HepG2 (cell line): ENCODE data around the gene TMEM222. TPM values are rescaled to one million over a fixed set of nuclear protein-coding genes. Genes with fewer than 3 reads are reported as not detected.

Source experiments
- AGO1 ChIP-seq: fragments of 200-400 bp; formaldehyde crosslinking; IDR thresholded peaks from 2 replicates; pipeline ENCODE4 v1.6.1; 2017; ENCODE audit warnings: mild to moderate bottlenecking, low read depth, low read length, moderate library complexity; ENCODE audit not compliant: poor library complexity, severe bottlenecking
- NFE2 ChIP-seq: sonication (generic); formaldehyde crosslinking; IDR thresholded peaks from 2 replicates; pipeline ENCODE4 v1.4.0; 2020; ENCODE audit warnings: missing genetic modification reagents
- POLR2G ChIP-seq: fragments of 200-400 bp; formaldehyde crosslinking; IDR thresholded peaks from 2 replicates; pipeline ENCODE4 v1.6.1; 2018; ENCODE audit warnings: mild to moderate bottlenecking, low read depth, low read length, moderate library complexity
- RAD51 ChIP-seq: fragments of 450-650 bp; IDR thresholded peaks from 2 replicates; pipeline ENCODE4 v1.6.1; 2016; ENCODE audit warnings: borderline replicate concordance
- SAP130 ChIP-seq: IDR thresholded peaks from 2 replicates; pipeline ENCODE4 v1.6.1; 2016; ENCODE audit warnings: low read depth
- SNRNP70 ChIP-seq: fragments of 200-400 bp; formaldehyde crosslinking; IDR thresholded peaks from 2 replicates; pipeline ENCODE4 v1.6.1; 2017; ENCODE audit warnings: mild to moderate bottlenecking, low read depth, low read length, moderate library complexity
- ZMAT3 ChIP-seq: sonication (generic); formaldehyde crosslinking; conservative IDR thresholded peaks from 2 replicates; pipeline ENCODE4 v1.7.0; 2021; ENCODE audit warnings: missing genetic modification reagents
- ZMYM2 ChIP-seq: sonication (generic); formaldehyde crosslinking; IDR thresholded peaks from 2 replicates; pipeline ENCODE4 v1.8.0; 2022; ENCODE audit warnings: mild to moderate bottlenecking, missing genetic modification reagents
- ZNF207 ChIP-seq: fragments of 450-650 bp; IDR thresholded peaks from 2 replicates; pipeline ENCODE4 v1.6.1; 2016; ENCODE audit warnings: antibody characterized with exemption, borderline replicate concordance
- ZNF7 ChIP-seq: IDR thresholded peaks from 2 replicates; pipeline ENCODE4 v1.6.1; 2016; ENCODE audit warnings: missing biosample characterization, missing genetic modification reagents
- polyA plus RNA-seq, 8 experiments: library from polyadenylated mRNA; depleted of rRNA in 3 of 8; stranded (reverse) in 7 of 8; unstranded in 1 of 8; fragments of >200 nt; fragmentation: Illumina TruSeq in 4 of 8; extraction: Trizol in 4 of 8; gene quantifications; 2 replicates each; pipeline versions ENCODE4 v1.2.1 to v1.2.3, GENCODE V29; 2011 to 2016; ENCODE audit warnings: low read depth in 4 of 8, missing spikeins in 1 of 8, mixed read lengths in 1 of 8; ENCODE audit not compliant: insufficient read depth in 1 of 8
- total RNA-seq, 5 experiments: library from RNA; depleted of rRNA; stranded (reverse); fragments of >200 nt; fragmentation: Illumina TruSeq; extraction: Trizol; gene quantifications; 2 replicates each; pipeline ENCODE4 v1.2.3, GENCODE V29; 2016; ENCODE audit warnings: low read depth in 1 of 5
- TF ChIP-seq, protein P1 (sequence below): sonication (generic); formaldehyde crosslinking; IDR thresholded peaks from 2 replicates; pipeline ENCODE4 v1.4.0; 2020; ENCODE audit warnings: missing genetic modification reagents, borderline replicate concordance
- TF ChIP-seq, protein P2 (sequence below): sonication (generic); formaldehyde crosslinking; IDR thresholded peaks from 2 replicates; pipeline ENCODE4 v1.5.0; 2020; ENCODE audit warnings: missing genetic modification reagents
- TF ChIP-seq, protein P3 (sequence below): sonication (generic); formaldehyde crosslinking; IDR thresholded peaks from 2 replicates; pipeline ENCODE4 v1.4.0; 2020; ENCODE audit warnings: missing genetic modification reagents
- TF ChIP-seq, protein P4 (sequence below): sonication (generic); formaldehyde crosslinking; IDR thresholded peaks from 2 replicates; pipeline ENCODE4 v1.4.0; 2020; ENCODE audit warnings: missing genetic modification reagents, borderline replicate concordance
- TF ChIP-seq, protein P5 (sequence below), 2 experiments: IDR thresholded peaks; 2 replicates each; pipeline ENCODE4 v1.6.1; 2011 to 2012; ENCODE audit warnings: low read length in 2 of 2, borderline replicate concordance in 1 of 2, low read depth in 1 of 2, mild to moderate bottlenecking in 1 of 2, moderate library complexity in 1 of 2

The TMEM222 gene
- total and polyA plus RNA-seq, 2 of the 13 experiments (the other 11 are each of a cell fraction or from before 2014, with no cell fraction given) = 22.7 to 29.6 TPM

DNA sequence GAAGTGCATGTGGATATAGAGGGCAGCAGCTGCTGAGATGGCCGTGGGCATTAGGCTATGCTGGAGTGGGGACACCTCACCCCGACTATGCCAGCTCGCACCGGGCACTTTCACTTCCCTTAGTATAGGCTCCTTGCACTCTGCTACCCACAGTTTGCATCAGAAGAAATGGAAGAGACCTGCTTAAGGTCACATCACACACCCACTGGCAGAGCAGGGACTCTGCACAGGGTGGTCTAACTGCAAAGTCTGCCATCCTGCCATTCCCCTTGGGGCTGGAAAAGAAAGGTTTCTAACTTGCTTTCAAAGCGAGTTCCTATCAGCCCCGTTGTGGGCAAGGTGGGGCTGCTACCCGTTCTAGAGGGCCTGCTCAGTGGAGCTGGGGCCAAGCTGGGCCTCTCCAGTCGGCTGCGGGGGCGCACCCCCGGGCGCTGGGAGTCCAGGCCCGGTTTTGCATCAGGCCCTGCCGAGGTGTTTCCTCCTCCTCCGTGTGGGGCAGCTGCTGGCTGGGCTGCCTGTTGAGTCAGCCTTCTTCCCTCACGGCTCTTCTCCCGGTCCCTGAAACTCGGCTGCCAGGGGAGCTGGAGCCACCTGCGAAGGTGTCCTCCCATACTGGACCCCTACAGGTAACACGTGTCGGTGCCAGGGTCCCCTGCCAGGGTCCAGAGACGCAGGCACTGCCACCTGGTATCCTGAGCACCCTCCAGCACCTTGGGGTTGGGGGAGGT is 19.7 kb downstream of the TMEM222 start, which contains the start of gene SYTL1 (continued):
- TF ChIP-seq, protein P1, sequence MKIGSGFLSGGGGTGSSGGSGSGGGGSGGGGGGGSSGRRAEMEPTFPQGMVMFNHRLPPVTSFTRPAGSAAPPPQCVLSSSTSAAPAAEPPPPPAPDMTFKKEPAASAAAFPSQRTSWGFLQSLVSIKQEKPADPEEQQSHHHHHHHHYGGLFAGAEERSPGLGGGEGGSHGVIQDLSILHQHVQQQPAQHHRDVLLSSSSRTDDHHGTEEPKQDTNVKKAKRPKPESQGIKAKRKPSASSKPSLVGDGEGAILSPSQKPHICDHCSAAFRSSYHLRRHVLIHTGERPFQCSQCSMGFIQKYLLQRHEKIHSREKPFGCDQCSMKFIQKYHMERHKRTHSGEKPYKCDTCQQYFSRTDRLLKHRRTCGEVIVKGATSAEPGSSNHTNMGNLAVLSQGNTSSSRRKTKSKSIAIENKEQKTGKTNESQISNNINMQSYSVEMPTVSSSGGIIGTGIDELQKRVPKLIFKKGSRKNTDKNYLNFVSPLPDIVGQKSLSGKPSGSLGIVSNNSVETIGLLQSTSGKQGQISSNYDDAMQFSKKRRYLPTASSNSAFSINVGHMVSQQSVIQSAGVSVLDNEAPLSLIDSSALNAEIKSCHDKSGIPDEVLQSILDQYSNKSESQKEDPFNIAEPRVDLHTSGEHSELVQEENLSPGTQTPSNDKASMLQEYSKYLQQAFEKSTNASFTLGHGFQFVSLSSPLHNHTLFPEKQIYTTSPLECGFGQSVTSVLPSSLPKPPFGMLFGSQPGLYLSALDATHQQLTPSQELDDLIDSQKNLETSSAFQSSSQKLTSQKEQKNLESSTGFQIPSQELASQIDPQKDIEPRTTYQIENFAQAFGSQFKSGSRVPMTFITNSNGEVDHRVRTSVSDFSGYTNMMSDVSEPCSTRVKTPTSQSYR (CRISPR knock-in tag) = no peak
- TF ChIP-seq ZNF207 = no peak
- peak; percentile 63 for TF ChIP-seq AGO1
- peak; percentile 61 for TF ChIP-seq POLR2G
- TF ChIP-seq, protein P2, sequence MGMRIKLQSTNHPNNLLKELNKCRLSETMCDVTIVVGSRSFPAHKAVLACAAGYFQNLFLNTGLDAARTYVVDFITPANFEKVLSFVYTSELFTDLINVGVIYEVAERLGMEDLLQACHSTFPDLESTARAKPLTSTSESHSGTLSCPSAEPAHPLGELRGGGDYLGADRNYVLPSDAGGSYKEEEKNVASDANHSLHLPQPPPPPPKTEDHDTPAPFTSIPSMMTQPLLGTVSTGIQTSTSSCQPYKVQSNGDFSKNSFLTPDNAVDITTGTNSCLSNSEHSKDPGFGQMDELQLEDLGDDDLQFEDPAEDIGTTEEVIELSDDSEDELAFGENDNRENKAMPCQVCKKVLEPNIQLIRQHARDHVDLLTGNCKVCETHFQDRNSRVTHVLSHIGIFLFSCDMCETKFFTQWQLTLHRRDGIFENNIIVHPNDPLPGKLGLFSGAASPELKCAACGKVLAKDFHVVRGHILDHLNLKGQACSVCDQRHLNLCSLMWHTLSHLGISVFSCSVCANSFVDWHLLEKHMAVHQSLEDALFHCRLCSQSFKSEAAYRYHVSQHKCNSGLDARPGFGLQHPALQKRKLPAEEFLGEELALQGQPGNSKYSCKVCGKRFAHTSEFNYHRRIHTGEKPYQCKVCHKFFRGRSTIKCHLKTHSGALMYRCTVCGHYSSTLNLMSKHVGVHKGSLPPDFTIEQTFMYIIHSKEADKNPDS (CRISPR knock-in tag) = no peak
- TF ChIP-seq RAD51 = no peak
- TF ChIP-seq SAP130 = peak; percentile 81
- TF ChIP-seq NFE2 (CRISPR knock-in tag) = no peak
- TF ChIP-seq, protein P3, sequence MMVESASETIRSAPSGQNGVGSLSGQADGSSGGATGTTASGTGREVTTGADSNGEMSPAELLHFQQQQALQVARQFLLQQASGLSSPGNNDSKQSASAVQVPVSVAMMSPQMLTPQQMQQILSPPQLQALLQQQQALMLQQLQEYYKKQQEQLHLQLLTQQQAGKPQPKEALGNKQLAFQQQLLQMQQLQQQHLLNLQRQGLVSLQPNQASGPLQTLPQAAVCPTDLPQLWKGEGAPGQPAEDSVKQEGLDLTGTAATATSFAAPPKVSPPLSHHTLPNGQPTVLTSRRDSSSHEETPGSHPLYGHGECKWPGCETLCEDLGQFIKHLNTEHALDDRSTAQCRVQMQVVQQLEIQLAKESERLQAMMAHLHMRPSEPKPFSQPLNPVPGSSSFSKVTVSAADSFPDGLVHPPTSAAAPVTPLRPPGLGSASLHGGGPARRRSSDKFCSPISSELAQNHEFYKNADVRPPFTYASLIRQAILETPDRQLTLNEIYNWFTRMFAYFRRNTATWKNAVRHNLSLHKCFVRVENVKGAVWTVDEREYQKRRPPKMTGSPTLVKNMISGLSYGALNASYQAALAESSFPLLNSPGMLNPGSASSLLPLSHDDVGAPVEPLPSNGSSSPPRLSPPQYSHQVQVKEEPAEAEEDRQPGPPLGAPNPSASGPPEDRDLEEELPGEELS (CRISPR knock-in tag) = 0 out of 2 replicates have a peak, but pooled peaks have one; percentile 40
- TF ChIP-seq, protein P4, sequence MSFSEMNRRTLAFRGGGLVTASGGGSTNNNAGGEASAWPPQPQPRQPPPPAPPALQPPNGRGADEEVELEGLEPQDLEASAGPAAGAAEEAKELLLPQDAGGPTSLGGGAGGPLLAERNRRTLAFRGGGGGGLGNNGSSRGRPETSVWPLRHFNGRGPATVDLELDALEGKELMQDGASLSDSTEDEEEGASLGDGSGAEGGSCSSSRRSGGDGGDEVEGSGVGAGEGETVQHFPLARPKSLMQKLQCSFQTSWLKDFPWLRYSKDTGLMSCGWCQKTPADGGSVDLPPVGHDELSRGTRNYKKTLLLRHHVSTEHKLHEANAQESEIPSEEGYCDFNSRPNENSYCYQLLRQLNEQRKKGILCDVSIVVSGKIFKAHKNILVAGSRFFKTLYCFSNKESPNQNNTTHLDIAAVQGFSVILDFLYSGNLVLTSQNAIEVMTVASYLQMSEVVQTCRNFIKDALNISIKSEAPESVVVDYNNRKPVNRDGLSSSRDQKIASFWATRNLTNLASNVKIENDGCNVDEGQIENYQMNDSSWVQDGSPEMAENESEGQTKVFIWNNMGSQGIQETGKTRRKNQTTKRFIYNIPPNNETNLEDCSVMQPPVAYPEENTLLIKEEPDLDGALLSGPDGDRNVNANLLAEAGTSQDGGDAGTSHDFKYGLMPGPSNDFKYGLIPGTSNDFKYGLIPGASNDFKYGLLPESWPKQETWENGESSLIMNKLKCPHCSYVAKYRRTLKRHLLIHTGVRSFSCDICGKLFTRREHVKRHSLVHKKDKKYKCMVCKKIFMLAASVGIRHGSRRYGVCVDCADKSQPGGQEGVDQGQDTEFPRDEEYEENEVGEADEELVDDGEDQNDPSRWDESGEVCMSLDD (CRISPR knock-in tag) = 0 out of 2 replicates have a peak, but pooled peaks have one; percentile 33
- 0 out of 2 replicates have a peak, but pooled peaks have one; percentile 60 for TF ChIP-seq ZMAT3 (CRISPR knock-in tag)
- TF ChIP-seq, protein P5, sequence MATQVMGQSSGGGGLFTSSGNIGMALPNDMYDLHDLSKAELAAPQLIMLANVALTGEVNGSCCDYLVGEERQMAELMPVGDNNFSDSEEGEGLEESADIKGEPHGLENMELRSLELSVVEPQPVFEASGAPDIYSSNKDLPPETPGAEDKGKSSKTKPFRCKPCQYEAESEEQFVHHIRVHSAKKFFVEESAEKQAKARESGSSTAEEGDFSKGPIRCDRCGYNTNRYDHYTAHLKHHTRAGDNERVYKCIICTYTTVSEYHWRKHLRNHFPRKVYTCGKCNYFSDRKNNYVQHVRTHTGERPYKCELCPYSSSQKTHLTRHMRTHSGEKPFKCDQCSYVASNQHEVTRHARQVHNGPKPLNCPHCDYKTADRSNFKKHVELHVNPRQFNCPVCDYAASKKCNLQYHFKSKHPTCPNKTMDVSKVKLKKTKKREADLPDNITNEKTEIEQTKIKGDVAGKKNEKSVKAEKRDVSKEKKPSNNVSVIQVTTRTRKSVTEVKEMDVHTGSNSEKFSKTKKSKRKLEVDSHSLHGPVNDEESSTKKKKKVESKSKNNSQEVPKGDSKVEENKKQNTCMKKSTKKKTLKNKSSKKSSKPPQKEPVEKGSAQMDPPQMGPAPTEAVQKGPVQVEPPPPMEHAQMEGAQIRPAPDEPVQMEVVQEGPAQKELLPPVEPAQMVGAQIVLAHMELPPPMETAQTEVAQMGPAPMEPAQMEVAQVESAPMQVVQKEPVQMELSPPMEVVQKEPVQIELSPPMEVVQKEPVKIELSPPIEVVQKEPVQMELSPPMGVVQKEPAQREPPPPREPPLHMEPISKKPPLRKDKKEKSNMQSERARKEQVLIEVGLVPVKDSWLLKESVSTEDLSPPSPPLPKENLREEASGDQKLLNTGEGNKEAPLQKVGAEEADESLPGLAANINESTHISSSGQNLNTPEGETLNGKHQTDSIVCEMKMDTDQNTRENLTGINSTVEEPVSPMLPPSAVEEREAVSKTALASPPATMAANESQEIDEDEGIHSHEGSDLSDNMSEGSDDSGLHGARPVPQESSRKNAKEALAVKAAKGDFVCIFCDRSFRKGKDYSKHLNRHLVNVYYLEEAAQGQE (IDR thresholded peaks at IDR 0.05; ENCODE audit: borderline replicate concordance in 1 of 2, low read depth in 1 of 2, low read length in 2 of 2) = no peak
- no peak for TF ChIP-seq ZMYM2 (CRISPR knock-in tag)
- no peak for TF ChIP-seq ZNF7 (CRISPR knock-in tag)
- no peak for TF ChIP-seq SNRNP70
